Stimulated activated CD4-positive, alpha-beta T cell treated with anti-CD3 and anti-CD28 coated beads, Interleukin-15, amount 100 ng/mL, for 48 hours (primary cell): ENCODE measurements around the gene HDHD5.
"Not testable (repeated sequence)": the region's sequence is repeated elsewhere in the genome, so short reads cannot be mapped to it uniquely, and the experiment has no call there.

Experiments used
- DNase-seq, 2 donors: peaks; one replicate each; pipeline ENCODE4 v3.0.0-alpha.2; 2020; ENCODE audit warnings: low read depth in 2 of 2

HDHD5 gene

DNA sequence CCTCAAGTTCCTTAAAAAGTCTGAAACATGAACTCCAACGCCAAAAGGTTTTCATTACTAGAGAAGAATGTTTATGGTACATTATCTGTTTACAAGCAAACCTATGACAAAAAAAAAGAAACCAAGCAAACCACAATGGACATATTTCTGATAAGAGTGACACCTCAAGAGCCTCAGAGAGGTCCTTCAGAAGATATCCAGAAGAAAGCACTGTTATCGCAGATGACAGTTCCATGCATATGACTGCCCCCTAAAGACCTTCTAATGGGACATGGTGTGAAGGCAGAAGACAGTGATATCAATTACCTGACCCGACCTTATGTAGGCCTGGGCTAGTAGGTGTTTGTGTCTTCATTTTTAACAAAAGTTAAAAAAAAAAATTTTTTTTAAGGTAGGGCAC lies 3.1 kb downstream of the HDHD5 start:
- DNase-seq, result no peak

DNA sequence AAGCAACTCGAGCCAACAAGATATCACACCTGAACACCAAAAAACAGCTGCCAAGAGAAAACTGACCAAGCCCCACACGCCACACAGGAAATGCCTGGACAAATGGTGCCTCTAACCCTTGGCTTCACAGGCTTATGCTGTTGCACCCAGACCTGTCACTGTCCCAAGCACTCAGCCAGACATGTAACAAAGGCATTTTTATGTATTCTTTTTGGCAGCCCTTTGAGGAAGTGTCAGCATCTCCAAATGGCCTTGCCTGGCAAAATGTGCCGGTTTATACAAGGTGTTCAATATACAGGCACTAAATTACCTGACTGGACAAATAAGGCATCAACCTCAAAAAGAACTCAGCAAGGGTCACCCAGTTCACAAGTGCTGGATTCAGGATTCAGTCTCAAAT lies 6.1 kb downstream of the HDHD5 start:
- DNase-seq, result no peak

DNA sequence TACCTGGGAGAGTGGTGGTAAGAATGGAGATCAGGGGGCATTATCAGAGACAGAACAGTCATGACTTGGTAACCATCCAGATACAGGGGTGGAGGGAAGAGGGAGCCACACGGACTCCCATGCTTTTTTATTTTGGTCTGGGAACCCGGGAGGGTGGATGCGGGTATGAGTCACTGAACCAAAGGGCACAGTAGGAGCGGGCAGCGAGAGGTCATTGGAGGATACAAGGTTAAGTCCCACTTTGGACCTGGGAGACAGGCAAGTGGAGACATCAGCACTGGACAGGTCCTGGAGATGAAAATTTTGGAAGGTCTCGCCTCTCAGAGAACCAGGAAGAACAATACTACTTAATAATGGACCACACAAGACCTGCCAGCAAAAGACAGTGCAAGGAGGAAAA lies 6.7 kb downstream of the HDHD5 start:
- DNase-seq, result no peak

DNA sequence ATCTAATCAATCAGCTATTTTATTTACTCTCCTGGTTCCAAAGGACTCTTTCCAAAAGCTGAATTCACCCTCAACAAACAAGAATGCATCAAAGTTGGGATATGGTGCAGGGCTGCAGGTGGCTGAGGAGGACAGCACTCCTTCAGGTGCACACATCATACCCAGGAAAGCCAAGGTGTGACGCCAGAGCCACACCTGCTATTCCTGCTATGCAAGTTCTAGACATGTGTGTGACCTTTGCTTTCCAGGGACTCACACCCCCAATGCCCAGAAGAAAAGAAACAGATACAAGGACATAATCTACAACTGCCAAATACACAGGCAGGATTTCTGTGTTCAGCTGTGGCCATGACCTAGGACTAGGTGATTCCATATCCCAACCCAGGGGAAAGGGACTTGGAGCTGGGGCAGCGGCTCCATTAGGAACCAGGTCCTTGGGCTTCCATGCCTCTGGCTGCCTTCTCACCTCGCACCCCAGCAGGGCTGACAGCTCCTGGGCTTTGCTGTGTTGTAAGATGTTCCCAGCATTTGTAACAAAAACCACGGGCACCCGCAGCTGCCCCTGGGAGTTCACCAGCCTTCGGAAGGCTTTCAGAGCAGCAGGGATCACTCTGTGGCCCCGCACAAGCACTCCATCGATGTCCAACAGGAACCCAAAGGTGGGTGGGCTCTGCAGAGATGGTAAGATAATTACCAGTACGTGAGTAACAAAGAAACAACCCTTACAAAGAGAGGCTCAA lies 9.8 kb downstream of the HDHD5 start:
- no peak for DNase-seq

DNA sequence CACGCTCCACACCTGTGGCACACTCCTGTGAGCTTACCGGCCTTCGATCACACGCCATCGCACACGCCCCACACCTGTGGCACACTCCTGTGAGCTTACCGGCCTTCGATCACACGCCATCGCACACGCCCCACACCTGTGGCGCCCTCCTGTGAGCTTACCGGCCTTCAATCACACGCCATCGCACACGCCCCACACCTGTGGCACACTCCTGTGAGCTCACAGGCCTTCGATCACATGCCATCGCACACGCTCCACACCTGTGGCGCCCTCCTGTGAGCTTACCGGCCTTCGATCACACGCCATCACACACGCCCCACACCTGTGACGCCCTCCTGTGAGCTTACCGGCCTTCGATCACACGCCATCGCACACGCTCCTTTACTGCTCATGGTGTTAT lies 11.6 kb downstream of the HDHD5 start:
- DNase-seq, result not testable (repeated sequence)

DNA sequence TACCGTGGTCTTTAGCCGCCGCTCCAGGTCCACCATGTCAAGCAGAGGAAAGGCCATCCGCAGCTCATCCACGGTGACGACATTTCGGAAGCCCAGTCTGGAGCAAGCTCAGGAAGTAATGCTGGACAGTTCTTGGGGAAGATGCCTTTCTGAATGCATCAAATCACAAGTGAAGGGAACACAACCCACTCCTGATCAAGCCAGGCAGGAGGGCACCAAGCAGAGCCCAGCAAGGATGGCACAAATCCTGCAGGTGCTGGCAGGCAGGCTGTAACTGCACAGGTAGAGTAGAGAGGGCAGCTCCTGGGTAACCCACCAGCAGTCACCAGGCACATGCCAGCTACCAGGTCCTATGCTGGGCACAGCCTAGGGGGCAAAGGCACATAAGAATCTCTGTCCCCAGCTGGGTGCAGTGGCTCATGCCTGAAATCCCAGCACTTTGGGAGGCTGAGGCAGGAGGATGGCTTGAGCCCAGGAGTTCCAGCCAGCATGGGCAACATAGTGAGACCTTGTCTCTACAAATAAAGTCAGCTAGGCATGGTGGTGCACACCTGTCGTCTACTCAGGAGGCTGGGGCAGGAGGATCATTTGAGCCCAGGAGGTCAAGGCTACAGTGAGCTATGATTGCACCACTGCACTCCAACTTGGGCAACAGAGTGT lies 13.9 kb downstream of the HDHD5 start:
- no peak for DNase-seq

DNA sequence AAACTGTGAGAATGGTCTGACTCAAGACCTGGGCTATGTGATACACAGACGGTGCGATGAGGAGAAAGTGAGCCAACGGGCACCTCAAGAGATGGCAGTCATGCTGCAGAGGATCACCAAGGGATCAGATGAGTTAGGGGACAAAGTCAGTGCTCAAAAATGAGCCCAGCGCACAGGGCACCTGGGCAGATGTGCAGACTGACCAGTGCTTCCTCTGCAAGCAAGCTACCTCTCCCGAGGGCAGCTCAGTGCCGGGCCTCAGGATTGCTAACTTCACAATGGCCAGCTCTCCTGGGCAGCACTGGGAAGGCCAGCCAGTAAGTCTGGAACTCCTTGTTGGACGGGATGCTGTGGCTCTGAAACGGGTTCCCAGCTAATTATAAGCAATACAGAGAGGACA lies 15.3 kb downstream of the HDHD5 start:
- DNase-seq, result no peak

DNA sequence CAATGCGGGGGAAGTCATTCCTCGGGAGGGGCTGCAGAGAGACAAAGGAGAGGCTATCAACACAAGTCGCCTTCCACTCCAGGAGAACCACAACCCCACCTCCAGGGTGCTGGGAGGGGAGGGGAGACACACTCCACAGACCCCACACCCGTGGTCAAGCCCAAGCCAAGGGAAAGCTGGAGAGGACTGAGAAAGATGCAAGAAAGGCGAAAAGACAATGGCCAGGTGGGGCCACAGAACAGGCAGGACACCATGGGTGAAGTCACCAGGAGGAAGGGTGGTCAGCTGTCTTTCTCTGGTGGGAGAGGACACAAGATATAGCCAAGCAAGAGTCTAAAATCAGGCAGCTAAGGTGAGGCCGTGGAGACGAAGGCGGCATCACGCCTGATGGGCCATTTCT lies 16.0 kb downstream of the HDHD5 start:
- DNase-seq, result no peak

DNA sequence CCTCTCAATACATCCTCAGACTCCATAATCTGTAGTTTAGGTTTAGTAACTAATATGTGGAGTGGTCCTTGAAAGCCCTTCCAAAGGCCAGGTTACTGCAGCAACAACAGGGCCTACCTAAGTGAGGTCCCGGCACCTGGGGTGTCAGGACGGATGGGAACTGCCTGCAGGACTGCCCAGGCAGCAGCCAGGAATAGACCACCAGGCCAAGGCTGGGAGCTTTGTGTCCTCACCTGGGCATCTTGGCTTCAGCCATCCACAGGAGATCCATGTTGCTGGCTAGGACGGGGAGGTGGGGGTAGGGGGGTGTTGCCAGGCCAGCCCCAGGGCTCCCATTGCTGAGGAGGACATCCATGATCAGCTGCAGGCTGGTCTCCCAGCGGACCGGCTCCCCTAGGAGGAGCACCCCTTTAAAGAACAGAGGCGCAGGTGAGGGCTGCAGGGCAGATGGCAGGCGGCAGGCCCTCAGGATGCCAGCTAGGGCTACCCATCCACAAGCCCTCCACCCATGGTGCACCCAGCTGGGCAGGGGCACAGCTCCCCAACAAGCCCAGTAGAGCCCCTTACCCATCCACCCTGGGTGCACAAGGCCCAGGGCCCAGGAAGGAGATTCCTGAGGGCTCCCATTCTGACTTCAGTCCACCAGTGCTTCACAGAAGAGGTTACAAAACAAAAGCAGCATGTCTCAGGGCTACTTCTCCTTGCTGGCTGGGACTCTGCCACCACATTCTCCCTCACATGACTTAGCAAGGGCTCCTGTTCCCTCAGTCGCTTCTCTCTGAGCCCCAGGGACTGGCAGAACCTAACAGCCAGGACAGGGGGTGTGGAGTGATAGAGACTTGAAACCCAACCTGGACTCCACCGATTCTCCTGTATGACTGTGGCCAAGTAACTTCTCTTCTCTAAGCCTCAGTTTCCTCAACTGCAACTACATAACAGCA lies 18.0 kb downstream of the HDHD5 start:
- DNase-seq, result no peak

DNA sequence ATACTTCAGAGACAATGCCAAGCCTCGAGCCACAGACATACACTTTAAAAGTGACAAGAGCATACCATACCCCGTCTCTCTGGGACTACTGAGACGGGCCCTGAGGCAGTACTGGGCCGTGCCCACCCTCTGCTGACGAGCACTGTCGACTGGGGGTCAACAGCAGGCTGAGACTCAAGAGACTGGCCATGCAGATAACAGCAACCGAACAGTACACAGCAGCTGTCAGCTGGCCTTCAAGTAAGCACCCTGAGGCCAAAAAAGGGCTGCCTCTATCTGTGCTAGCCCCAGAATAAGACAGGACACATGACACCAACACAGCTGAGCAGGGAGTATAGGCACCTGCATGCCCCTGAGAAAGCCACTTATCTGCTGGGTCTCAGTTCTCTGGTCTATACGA lies 19.1 kb downstream of the HDHD5 start:
- no peak for DNase-seq

DNA sequence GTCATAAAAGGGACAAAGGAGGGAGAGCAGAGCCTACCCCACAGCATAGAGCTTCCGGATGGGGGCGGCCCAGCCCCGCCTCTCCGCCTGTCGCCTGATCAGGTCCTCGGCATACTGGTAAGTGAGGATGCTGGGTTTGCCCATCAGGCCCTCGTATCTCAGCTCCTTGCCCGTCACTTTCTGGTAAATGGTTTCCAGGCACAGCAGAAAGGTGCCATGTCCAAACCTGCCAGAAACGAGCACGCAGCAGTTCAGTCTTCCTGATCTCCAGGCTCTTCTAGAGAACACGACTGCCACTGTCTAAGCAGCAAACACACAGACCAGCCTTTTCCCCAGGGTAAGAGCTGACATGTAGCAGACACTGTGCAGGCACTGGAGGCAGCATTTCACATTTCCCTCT lies 20.6 kb downstream of the HDHD5 start:
- no peak for DNase-seq

DNA sequence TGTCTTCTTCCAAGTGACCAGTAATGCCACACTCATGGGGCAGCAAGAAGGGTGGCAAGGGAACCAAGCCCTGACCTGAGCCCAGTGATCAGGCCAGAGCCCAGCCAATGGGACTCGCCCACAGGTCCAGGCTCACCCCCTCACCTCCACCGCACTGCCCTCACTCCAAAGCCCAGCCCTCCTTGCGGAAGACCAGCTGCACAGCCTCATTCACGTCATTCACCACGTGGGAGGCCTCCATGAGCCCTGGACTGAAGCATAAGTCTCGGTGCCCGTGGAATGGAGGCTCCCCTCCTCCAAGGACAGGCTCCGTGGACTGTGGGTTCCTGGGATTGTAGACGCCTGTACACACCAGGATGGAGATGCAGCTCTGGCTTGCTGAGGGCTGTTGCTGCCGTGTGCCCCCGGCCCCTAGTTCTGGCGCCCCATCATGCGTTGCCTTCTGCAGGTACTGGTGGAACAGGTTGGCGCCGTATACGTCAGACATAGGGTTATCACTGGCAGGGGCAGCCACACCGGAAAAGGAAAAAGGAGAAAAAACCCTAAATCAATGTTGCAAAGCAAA lies 21.1 kb downstream of the HDHD5 start:
- DNase-seq, result no peak

DNA sequence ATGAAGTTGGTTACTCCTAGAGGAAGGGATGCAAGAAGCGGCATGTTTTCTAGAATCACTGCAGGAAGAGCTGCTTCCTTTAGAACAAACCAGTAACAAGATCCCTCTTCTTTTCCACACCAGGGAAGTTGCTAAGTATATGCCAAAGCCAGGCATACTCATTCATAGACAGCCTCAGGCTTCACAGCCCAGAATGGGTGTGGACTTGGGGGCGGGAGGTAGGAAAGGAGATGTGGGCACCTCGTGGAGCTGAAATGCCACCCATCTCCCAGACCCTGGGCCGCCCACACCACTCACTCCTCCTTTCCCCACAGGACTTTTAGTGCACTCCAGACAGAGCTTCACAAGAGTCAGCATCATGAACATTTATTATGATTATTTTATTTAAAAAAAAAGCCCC lies 21.9 kb downstream of the HDHD5 start:
- DNase-seq, result no peak

DNA sequence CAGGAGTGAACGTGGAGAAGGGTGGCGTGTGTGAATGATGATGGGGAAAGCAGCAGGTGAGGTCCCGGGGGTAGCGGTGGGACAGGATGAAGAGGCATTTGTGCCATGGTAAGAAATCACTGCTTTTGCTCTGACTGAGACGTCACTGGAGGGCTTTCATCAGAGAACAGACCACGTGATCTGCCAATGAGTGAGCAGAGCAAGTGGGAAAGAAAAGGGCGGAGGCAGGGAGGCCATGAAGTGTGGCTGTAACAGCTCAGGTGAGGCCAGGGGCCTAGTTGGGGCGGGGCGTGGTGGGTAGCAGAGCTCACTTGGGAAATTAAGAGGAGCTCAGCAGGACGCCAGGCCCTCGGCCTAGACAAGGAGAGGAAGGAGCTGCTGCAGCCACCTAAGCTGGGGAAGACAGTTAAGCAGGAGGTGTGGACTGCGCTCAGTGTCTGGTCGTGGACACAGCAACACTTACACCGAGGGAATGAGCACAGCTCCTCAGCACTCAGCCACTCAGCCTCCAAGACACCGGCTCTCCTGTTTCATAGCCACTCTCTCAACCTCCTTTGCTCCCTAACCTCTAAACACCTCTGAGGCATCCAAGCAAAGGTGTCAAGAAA lies 23.8 kb downstream of the HDHD5 start:
- no peak for DNase-seq

DNA sequence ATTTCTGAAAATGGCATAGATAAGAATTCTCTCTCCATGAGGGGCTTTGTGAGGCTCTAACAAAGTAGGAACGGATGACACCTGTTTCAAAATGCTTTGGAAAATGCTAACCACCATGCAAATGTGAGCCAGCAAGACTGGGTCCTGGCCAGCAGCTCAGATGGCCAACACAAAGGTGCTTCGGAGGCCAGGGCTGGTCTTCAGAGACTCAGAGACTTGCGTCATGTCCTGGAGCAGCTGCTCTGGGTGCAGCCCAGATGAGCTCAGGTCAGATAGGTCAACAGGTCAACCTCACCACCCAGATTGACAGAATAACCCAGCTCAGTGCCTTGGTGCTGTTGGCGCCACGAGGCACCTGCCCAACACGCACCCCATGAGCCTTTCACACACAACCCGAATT lies 25.9 kb downstream of the HDHD5 start:
- no peak for DNase-seq

DNA sequence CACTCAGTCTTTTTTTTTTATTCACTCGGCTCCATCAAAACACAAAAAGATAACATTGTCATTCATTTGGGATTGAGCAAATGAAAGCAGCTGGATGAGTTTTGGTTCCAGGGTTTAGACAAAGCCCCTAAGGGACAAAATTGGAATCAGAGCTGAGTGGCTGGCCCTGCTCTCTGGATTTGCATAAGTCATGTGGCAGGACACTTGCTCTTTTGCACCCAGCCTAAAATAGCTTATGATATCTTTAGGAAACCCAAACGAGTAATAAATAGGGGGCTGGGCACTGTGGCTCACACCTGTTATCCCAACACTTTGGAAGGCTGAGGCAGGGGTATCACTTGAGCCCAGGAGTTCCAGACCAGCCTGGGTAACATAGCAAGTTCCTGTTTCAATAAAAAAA lies 27.0 kb downstream of the HDHD5 start:
- no peak for DNase-seq

DNA sequence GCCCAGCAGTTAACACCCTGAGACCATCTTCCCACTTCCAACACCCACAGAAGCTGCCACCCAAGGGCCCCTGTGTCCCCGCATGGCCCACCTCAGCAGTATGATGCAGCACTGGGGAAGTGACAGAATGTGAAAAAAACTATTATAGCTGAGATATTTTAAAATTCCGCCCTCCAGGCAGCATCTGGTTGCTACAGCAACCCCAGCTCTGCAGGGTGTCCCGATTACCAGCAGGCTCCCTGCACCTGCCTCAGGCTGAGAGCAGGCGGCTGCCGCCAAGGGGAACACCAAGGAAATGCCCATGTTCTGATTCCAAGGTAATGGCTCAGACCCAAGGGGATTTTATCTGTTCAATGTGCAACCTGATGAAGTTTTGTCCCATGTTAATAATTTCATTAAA lies 27.4 kb downstream of the HDHD5 start:
- DNase-seq, result no peak

DNA sequence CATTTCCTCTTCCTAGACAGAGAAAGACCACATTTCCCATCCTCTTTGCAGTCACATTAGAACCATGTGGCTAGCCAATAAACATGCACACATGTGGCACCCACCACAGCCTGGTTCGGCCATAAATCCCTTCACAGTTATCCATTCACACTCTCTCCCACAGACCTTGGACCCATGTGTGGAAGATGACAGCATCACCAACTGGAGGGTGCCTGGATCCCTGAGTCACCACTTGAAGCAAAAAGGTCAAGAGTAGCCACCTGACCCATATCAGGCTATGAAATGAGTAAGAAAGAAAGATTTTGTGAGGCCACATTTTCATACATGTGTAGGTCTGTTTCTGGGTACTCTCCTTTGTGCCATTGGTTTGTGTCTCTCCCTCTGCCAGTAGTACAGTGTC lies 28.9 kb downstream of the HDHD5 start:
- DNase-seq, result no peak

DNA sequence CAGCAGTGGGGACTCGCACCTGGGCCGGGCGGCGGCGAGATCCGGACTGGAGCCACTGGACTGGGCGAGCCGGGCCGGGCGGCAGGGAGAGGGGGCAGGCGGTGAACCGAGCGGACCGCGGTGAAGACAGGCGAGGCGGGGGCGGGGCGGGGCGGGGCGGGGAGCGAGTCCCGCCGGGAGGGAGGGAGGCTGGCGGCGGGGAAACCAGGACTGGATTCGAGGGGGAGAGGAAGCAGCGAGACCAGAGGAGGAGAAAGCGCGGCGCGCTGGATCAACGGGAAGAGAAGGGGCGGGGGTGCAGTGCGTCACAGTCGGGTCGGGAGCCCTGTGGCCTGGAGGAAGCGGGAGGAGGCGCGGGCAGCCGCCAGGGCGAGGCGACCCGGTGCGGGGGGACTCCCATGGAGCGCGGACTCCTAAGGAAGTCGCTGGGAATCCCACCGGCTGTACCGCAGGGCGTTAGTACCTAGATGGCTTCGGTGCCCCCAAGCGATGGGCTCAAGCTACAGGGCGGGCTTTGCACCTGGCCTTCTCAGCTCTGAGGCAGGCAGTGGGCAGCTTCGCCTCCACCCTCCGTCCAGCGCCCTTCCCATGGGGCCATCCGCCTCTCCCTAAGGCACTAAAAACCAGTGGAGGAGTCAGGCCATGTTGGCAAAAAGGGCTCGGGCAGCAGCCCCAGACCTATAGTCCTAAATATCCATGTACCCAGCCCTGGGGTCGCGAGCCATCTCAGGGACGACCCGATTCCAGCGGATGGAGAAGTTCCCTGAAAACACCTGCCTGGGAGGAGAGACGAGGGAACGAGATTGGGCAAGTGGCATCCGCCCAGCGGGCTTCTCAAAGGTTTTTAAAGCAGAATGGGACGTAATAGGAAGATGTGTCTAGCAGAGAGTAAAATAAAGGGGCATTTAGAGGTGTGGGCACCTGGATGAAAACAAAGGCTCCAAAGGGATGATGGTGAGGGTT lies 37.6 kb downstream of the HDHD5 start, which contains the start of gene TMEM121B:
TMEM121B (minus strand) TSS at position 128 of the 963 bp plus-strand sequence. CDS start 233 bp downstream, outside the sequence.
- no peak for DNase-seq

DNA sequence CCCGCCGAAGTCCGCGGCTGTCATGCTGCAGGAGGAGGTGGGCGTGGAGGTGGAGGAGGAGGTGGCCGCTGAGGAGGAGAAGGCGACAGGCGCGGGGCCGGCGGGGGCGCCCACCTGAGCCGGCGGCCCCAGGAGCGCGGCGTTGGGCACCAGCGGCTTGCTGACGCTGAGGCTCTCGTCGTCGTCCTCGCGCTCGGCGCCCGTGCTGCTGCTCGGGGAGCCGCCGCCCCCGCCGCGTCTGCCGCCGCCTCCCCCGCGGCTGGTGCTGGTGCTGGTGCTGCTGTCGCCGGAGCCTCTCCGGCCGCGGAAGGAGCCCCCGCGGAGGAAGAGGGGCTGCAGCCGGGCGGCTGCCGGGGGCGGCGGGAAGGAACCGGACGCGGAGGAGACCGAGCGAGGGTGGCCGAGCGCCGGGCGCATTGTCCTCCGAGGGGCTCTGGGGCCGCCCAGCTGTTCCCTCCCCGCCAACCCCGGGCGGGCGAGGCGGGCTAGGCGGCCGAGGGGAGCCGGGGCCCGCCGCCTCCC lies 38.3 kb downstream of the HDHD5 start:
- no peak for DNase-seq
